NCI-H2029 (cell line): Measurements from ENCODE around the gene SRGAP2B.
"Not testable (repeated sequence)": the region's sequence is repeated elsewhere in the genome, so short reads cannot be mapped to it uniquely, and the experiment has no call there.

Experiments used
- DNase-seq: peaks from one replicate; lab custom pipeline; 2025; lab: John Stamatoyannopoulos, UW

SRGAP2B gene

DNA sequence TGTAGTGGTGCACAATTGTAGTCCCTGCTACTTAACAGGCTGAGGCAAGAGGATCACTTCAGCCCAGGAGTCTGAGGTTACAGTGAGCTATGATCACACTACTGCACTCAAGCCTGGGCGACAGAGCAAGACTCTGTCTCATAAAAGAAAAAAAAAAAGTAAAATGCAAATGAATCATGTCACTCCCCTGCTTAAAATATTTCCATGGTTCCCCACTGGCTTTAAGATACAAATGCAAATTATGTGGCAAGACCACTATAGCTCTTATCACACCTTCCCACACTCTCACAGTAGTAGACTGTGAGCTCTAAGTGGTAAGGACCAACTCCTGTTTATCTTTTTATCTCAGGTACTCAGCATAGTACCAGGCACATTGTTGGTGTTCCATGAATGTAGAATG is 53.6 kb downstream of the SRGAP2B start:
- DNase-seq = not testable (repeated sequence)

DNA sequence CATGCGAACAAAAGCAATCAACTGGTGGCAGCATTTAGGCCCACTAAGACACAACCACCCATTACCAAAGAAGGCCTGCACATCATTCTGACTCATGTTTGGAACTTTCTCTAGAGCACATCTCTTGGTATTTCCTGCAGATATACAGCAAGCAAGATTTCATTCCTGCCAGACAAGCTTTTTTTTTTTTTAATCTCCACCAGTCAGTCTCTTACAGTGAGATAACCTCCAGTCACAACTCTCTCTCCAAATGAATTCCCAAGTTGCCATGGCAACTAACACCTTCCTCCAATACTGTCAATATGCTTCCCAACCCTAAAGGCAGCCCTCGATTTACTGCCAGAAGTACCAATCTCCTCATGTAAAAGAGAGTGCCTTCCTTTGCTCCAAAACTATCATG is 59.1 kb downstream of the SRGAP2B start:
- not testable (repeated sequence) for DNase-seq

DNA sequence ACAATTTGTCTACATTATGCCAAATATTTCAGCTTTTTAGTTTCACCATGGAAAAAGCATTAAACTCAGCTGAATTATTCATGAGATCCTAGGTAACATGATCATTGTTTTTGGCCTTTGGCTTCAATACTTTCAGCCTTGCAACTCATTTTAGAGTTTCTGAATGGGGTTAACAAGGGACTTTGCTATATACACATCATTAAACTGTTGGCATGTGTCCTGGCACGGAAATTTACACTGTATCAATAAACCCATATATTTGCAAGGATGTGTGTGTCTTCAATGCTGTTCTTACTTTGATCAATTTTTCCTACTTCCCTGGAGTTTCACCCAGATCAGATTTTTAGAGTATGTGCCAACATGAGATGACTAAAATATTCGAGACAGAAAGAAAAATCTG is 61.6 kb downstream of the SRGAP2B start:
- DNase-seq = not testable (repeated sequence)

DNA sequence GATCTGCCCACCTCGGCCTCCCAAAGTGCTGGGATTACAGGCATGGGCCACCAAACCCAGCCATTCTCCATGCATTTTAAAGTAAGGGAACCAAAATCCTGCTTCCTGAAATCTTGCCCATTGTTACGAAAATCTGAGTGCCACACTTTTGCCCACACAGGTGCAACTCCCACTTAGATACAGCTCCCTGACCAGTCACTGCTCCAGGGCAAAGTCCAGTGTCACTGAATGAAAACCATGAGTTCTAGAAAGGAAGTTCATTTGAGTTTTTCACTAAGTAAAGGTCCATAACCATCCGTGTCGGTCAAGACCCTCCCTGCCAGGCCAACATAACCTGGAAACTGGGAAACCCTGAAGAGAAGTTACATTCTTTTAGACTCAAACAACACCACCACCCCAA is 67.9 kb downstream of the SRGAP2B start:
- not testable (repeated sequence) for DNase-seq

DNA sequence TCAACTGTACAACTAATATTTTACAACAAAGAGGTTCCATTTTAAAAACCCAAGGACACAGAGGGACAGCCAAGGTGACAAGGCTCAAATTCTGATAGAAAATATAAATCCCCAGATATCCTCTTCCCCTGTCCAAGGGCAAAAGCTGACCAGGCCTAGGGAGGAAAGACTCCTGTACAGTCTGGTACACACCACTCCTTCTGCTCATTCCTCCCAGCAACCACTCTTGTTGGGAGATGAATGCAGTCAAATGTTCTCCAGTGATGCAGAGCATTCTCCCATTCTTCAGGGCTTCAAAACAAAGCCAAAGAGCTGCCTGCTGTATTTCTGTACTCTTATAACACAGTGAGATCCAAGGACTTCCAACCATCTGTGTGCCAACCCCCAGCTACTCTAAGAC is 69.8 kb downstream of the SRGAP2B start:
- DNase-seq = not testable (repeated sequence)

DNA sequence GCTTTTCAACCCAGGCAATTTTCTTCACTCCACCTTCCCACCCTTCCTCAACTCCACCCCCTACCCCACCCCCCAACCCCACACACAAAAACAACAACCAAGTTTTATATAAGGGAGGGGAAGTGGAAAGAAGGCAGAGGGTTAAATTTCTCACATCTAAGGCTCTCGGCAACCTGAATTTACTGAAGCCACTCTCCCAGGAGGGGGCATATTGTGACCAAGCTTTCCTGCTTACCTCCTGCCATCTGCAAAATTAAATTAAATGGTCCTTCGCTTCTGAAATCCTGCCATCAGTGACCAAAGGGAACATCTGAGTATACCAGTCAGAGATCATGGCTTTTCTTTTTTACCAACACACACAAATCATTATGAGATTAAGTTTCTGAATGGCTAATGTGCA is 72.9 kb downstream of the SRGAP2B start:
- not testable (repeated sequence) for DNase-seq

DNA sequence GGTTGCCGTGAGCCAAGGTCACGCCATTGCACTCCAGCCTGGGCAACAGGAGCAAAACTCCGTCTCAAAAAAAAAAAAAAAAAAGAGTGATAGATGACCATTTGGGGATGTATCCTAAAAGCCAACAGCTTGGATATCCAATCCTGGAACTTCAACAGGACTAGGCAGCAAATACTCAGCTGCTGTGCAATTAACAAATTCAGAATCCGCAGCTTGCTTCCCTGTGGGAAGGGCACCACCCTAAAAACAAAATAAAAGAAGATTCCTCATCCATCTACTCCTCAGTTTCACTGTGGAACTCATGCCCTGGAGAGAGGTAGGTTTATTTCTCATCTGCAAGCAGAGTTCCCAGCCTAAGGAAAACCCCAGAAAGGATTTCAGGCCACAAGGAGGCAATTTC is 73.4 kb downstream of the SRGAP2B start:
- DNase-seq = not testable (repeated sequence)

DNA sequence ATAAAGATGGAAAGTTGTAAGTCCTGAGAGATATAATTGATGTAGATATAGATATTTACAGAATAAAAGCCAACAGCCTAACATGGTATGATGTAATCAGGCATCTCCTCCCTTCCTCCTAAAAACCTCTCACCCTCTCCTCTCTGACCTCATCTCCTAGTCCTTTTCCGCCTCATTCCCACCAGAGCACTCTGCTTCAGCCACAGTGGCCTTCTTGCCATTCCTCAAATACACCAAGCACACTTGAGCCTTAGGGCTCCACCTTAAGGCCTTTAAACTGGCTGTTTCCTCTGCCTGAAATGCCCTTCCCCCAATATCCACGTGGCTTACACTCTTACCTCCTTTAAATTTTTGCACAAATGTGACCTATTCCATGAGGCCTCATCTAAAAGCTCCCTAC is 75.4 kb downstream of the SRGAP2B start:
- not testable (repeated sequence) for DNase-seq

DNA sequence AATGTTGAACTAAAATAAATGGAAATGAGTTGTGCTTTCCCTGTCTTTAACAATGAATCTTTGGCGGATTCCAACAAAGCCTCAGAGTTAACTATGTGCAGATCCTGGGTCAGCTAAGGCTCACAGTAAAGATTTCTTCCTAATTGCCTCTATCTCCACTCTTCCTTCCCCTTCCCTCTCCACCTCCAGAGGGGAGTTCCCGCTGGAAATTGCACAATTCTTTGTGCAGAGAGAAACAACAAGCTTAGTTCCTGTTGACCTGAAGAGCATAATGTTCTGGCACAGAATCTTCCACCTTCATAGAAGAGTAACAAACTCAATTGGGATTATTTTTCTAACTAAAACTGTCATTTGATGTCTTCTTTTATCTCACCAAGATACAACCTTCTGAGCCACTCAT is 77.4 kb downstream of the SRGAP2B start:
- not testable (repeated sequence) for DNase-seq

DNA sequence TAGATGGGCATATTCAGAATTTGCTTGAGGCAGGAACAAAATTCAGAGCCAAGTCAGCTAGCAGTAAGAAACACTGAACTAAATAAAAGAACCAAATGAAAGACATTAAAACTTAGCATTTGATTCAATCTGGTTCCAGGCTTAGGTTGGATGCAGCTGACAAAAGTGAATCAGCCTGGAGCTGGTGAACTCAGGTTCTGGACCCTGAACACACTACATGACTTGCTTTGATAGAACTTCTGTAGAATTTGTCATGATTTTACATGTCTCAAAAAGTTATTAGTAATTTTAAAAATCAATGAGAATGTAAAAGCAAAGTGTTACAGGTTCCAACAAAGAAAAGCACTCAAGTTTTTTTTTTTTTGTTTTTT is 78.7 kb downstream of the SRGAP2B start:
- DNase-seq = not testable (repeated sequence)

DNA sequence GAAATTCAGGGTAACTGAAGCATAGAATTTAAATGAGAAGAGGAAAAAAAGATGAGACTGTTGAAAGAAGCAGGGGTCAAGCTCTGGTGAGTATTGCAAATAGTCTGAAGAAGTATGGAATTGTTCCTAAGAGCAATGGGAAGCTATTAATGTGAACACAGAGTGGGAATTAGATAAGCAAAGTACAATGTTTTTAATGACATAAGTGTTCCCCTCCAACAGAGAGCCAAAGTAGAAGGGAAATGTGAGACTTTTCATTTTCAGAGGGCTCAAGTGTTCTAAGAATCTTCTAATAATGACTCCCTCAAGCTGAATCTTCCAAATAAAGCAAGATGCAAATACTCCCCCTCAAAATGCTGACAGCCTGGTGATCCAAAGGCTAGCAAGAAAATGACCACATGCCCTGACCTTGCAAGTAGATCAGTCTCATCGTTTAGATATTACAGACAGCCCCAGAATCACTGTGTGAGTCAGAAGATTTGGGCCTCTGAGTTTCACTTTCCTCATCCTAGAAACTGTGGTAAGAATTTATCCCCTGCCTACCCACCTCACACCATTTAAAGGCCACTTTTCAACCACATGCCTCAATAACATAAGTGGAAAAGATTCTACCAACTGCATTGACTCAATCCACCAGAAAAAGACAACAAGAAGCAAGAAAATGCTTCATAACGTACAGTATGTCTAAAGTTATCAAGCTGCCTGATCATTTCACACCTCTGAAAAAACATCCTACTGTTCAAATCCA is 79.2 kb downstream of the SRGAP2B start:
- not testable (repeated sequence) for DNase-seq

DNA sequence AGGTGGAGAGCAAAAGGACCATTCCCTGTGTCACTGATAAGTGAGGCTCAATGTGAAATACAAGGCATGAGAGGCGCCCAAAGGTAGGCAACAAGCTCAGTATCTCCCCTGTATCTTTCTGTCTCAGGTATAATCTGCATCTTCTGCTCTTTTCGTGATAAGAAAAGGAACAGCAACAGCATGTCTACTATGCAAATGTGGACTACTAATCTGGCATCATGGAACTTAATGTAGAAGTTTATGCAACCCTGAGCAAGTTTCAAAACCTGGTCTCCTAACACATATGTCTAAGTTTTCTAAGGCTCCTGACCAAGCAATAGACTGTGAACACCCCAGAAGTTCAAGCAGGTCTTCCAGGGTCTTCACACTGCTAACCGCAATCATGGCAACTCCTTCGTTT is 81.8 kb downstream of the SRGAP2B start:
- DNase-seq = not testable (repeated sequence)

DNA sequence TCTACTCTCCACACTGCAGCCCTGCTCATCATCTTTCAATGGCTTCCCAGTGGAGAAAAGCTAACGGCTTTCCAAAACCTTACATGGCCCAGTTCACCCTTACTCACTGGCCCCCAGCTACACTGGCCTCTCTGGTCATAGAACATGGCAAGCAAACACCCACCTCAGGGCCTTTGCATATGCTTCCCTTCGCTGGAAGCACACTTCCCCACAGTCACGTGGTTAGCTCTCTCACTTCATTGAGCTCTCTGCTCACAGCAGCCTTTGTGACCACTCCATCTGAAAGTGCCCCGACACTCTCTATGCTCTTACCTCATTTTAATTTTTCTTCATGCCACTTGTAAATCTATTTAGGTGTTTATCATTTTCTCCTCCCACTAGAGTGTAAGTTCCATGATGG is 83.3 kb downstream of the SRGAP2B start:
- not testable (repeated sequence) for DNase-seq

DNA sequence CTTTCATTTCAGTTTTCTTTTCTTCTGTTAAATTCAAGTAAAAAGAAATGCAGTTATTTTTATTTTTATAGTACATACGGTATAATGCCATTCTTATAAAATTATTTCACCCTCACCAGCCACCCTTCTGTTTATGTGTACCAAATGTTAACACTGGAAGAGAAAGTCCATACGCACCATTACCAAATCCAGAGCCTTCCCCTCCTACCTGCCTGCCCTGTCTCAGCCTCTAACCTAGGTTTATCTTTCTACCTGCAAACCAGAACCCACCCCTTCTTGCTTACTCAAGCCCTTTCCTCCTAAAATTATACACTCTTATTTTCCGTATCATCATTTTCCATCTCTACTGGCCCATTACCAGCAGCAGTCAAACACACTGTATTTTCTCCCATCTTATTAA is 84.5 kb downstream of the SRGAP2B start:
- DNase-seq = not testable (repeated sequence)

DNA sequence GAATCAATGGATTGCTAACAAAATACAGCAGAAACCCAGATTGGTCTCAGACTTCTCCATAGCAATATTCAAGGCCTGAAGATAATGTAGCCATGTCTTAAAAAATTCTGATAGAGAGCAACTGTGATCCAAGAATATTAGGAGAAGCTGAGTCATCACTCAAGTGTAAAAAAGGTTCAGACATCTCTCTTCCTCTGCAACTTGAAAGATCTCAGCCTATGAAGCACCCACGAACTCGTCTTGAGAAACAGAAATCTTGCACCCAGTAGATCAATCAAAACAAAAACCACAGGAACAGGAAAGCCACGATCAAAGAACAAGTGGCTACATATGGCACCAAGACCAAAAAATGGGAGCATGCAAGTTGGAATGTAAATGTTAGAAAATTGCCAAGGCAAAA is 85.2 kb downstream of the SRGAP2B start:
- DNase-seq = not testable (repeated sequence)

DNA sequence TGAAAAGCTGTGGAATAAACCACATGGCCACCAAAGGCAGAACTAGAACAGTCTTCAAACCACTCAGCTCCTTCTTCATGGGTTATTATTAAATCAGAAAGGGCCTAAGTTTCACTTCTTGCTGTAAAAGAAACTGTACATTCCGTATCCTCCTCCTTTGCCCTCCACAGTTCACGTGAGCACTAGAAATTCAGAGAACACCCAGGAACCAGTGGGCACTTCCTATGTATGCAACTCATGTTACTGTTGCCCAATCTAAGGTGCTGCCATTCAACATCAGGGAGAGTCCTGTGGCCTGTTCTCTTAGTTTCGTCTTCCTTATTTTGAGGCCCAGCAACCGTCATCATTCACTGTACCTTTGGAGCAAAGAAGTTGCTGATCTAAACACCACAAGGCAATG is 86.7 kb downstream of the SRGAP2B start:
- DNase-seq = not testable (repeated sequence)

DNA sequence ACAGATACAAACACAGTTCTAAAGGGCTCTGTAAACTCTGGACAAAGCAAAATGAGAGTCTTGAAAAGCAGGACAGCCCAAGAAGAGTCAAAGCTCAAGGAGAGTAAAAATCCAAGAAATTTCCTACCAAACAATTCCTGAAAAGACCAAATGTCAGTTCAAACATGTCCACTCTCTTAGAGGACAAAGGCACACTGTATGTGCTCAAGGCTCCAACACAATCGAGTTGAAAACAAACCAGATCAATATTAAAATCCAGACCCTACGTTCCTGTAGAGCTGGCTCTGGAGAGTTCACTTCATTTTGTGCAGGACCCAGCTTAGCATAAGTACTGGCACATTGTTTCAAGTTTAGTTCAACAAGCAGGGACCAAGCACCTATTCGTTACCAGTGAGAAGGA is 90.0 kb downstream of the SRGAP2B start:
- not testable (repeated sequence) for DNase-seq

DNA sequence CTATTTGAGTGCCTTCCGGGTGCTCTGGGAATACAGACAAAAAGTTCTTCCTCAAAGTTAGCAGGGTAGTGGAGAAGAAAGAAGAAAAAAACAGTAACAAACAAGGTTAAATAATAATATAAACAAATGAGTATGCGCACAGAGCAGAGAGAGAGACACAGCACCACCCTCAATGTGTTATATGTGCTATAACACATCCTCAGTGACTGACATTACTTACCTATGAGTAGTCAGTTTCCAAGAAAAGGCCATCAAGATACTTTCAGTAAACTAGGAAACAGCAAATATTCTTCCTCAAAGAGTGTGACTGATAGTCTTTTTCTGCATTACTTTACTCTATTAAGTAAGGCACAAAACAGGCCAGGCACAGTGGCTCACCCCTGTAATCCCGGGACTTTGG is 93.7 kb downstream of the SRGAP2B start:
- not testable (repeated sequence) for DNase-seq

DNA sequence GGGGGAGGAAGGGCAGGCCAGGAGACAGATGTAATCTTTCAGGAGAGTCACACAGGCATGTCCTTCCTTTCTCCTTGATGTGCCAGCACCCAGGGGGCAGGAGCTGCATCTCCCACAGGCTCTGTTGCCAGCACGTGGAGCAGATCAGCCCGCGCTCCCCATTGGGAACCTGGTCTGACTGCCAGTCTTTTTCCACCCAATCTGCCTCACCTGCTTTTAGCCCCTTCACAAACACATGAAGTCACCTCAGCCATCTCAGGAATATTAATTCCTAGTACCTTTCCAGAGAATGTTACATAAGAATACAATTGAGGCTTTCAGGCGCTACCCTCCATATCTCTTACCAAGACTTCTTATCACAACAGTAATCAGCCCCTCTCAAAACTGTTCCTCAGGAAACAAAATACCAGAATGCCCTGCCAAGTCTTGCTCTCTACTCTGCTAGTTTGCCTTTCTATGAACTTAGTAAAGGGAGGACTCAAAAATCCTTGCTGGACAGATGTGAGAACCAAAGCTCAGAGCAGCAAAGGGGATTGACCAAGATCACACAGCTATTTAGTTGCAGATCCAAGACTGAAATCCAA is 94.3 kb downstream of the SRGAP2B start:
- DNase-seq = not testable (repeated sequence)

DNA sequence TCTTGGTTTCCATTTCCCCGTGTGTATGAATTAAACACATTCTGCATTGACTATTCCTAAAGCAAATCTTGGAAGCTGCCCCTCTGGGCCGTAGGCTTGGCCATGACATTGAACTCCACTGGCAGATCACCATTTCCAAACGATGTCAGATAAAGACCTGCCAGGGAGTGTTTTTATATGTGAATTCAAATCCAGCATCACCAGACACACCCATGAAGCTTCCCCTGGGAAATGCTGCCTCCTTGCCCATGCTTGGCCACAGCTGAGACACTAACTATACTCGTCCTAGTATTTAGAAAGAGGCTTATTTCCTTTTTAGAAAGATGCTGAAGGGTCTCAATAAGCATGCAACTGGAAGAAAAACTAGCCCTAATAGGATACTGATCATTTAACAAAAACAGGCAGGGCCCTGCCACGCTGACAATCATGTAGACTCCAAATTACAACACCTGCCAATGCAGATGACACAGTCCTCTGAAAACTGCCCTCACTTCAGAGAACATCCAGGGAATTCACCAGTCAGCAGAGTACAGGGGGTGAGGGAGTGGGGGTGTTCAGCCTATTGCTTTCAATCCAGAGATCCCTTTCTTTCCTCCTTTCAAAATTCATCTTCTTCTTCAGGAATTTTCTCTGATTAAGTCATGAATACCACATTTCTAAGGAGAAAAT is 94.9 kb downstream of the SRGAP2B start:
- DNase-seq = not testable (repeated sequence)

DNA sequence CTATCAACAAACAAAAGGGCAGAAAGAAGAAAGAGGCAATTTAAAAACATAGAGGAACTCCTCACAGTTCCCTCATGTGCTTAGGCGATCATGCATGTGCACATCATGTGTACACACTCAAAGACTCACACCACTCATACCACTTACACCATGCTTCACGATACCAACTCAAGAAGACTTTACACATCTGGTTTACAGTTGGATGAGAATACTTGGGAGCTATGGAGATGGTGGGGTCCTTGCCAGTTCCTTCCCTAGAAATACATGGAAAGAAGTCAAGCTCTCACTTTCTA is 96.2 kb downstream of the SRGAP2B start:
- not testable (repeated sequence) for DNase-seq

DNA sequence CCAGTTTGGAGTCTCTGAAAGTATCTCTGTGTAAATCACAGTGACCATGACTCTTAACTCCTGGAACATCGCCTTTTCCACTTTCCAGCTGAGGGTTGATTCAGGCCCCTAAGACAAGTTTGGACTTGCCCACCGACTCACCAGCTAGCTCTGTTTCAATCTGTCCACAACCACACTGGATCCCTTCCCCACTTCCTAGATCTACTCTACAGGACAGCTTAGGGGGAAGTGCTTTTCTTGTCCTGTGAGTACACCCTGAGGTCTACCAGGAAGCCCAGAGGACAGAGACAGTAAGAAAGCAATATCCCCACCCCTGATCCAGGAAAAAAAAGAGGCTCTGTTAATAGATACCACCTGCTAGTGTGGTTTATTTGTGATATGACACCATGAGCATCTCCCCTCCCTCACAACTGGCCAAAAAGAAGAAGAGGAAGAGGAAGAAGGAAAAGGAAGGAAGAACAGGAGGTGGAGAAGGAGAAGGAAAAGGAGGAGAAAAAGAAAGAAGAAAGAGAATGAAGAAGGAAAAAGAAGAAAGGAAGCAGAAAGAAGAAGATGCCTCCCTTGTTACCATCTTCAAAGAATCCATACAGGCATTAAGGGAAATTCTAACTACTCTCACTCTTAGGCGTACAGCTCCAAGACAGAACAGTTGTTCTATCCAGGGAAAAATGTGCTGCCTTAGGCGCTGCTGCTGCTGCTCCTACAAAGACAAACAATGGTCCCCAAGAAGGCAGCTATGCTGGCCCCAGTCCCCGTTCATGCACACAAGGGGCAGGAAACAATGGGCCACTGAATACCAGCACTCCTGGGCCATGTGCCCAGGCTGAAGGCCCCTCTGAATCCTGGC is 96.8 kb downstream of the SRGAP2B start:
- DNase-seq = not testable (repeated sequence)
